ENCODE measurements around the gene TPRX1.
"Not testable (repeated sequence)": the region's sequence is repeated elsewhere in the genome, so short reads cannot be mapped to it uniquely, and the experiment has no call there.

The TPRX1 gene

GRCh38 chr19:47766670-47767069 lies 37.7 kb downstream of the TPRX1 start:
- in situ Hi-C loops (cut with HindIII; ENCODE audit: low sequenced_read_pairs): no loop called here
- no peak overlapping the region for H3K4me3 ChIP-seq (ENCODE audit: low read depth, low read length)
- TF ChIP-seq CTCF (IDR thresholded peaks at IDR 0.05; ENCODE audit: low read depth, low read length): no peak
- DNase-seq (ENCODE audit: low read depth, low spot score): no peak

GRCh38 chr19:47766359-47766620 lies 38.1 kb downstream of the TPRX1 start:
- TF ChIP-seq CTCF (IDR thresholded peaks at IDR 0.05; ENCODE audit: low read depth, low read length): no peak
- DNase-seq (ENCODE audit: low read depth, low spot score): no peak
- H3K4me3 ChIP-seq (ENCODE audit: low read depth, low read length): no peak overlapping the region
- in situ Hi-C loops (cut with HindIII; ENCODE audit: low sequenced_read_pairs): no loop called here

- no peak for DNase-seq (ENCODE audit: low read depth, low spot score)
- no peak overlapping the region for H3K4me3 ChIP-seq (ENCODE audit: low read depth, low read length)
- TF ChIP-seq CTCF (IDR thresholded peaks at IDR 0.05; ENCODE audit: low read depth, low read length): peak; percentile 83
- in situ Hi-C loops (cut with HindIII; ENCODE audit: low sequenced_read_pairs): no loop called here
These were observed 38.6 kb downstream of the TPRX1 start for GRCh38 chr19:47765523-47766358.

- DNase-seq (ENCODE audit: low read depth, low spot score); H3K4me3 ChIP-seq (ENCODE audit: low read depth, low read length); in situ Hi-C loops (cut with HindIII; ENCODE audit: low sequenced_read_pairs): not testable (repeated sequence)
These were observed 39.6 kb downstream of the TPRX1 start for GRCh38 chr19:47764705-47765104.

GRCh38 chr19:47762615-47763308 lies 41.6 kb downstream of the TPRX1 start:
- in situ Hi-C loops (cut with HindIII; ENCODE audit: low sequenced_read_pairs): no loop called here
- H3K4me3 ChIP-seq (ENCODE audit: low read depth, low read length): no peak overlapping the region
- TF ChIP-seq CTCF (IDR thresholded peaks at IDR 0.05; ENCODE audit: low read depth, low read length): no peak
- no peak for DNase-seq (ENCODE audit: low read depth, low spot score)

GRCh38 chr19:47762151-47762550 lies 42.2 kb downstream of the TPRX1 start:
- TF ChIP-seq CTCF (IDR thresholded peaks at IDR 0.05; ENCODE audit: low read depth, low read length): no peak
- in situ Hi-C loops (cut with HindIII; ENCODE audit: low sequenced_read_pairs): no loop called here
- no peak overlapping the region for H3K4me3 ChIP-seq (ENCODE audit: low read depth, low read length)
- no peak for DNase-seq (ENCODE audit: low read depth, low spot score)

GRCh38 chr19:47761566-47761965 lies 42.8 kb downstream of the TPRX1 start:
- no peak overlapping the region for H3K4me3 ChIP-seq (ENCODE audit: low read depth, low read length)
- in situ Hi-C loops (cut with HindIII; ENCODE audit: low sequenced_read_pairs): no loop called here
- DNase-seq (ENCODE audit: low read depth, low spot score): no peak
- no peak for TF ChIP-seq CTCF (IDR thresholded peaks at IDR 0.05; ENCODE audit: low read depth, low read length)
